Spleen (tissue), 7 donors: ENCODE results near the gene FKBP7.

ENCODE experiments used
- CTCF ChIP-seq, 11 experiments: fragments of 200-600 bp in 7 of 11; fragments of 450-650 bp in 4 of 11; sonication (generic) in 4 of 11; IDR thresholded peaks in 8 of 11; conservative IDR thresholded peaks in 3 of 11; 1 replicate in 7 of 11; 2 replicates in 4 of 11; pipeline versions ENCODE4 v1.4.0 to v1.8.0; 2016 to 2021; ENCODE audit warnings: antibody characterized with exemption in 11 of 11, inconsistent platforms in 4 of 11, mild to moderate bottlenecking in 1 of 11
- POLR2A ChIP-seq, 3 donors: fragments of 450-650 bp; IDR thresholded peaks; one replicate each; pipeline ENCODE4 v1.5.1; 2017; ENCODE audit warnings: antibody characterized with exemption in 3 of 3, mild to moderate bottlenecking in 1 of 3
- POLR2AphosphoS5 ChIP-seq, 3 donors: sonication (generic); formaldehyde crosslinking; IDR thresholded peaks; one replicate each; pipeline ENCODE4 v1.5.1; 2017; ENCODE audit warnings: antibody characterized with exemption in 3 of 3
- donor health status: DM: no; HTN: no; CAD: no; lungs with moderate emphysema.
- donor health status: DM: no; HTN: no; CAD: no.
- donor health status: DM: no; HTN: no; CAD: no.

DNA sequence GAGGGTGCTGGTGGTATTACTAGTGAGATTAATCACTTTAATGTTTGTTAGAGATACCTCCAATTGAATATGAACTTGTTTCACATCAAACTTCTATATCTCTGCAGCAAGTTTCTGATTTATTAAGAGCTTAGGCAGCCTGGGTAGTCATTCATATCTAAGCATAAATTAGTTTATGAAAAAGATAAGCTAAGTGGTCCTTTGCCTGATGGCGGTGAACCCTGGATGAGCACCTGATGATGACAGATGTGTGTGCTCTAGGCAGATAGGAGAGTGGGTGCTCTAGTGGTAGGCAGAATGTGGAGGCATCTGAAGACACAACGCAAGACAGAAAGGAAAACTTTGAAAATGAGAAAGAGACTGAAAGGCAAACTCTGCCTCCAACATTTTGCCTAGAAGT lies 5.0 kb downstream of the FKBP7 start:
- TF ChIP-seq CTCF (IDR thresholded peaks at IDR 0.05 in 8 of 11, conservative IDR thresholded peaks at IDR 0.05 in 3 of 11) (no peak), POLR2AphosphoS5 (IDR thresholded peaks at IDR 0.05) (no peak), POLR2A (IDR thresholded peaks at IDR 0.05) (no peak)
